ENCODE results near the gene IGDCC3. TPM values are rescaled to one million over a fixed set of nuclear protein-coding genes. Genes with fewer than 3 reads are reported as not detected.

Gene IGDCC3
- total RNA-seq, 1 experiment from 2014 or later, result 53.5 TPM

- CTCF ChIA-PET, result interaction anchor here (9.4 kb wide), 1 partner anchor 50 kb away, joined by 64 read pairs; no protein-coding TSS in a partner anchor
- Mint-ChIP-seq H3K4me1 (peaks cover 63% of the 10 kb centered on the region), H3K36me3 (peaks cover 13% of the 10 kb centered on the region), H3K27me3 (ENCODE audit: low read depth) (no peaks in the 10 kb centered on the region), H3K27ac (0 out of 2 replicates have a peak overlapping the region, but pooled peaks have one; percentile 27), H3K9me3 (no peaks in the 10 kb centered on the region), H3K4me3 (no peak overlapping the region)
- DNase-seq (ENCODE audit: low spot score), result no peak
- ATAC-seq, result peak; percentile 22
- POLR2A ChIA-PET, result interaction anchor here (0.5 kb wide), 1 partner anchor 190 kb away, joined by 4 read pairs; no protein-coding TSS in a partner anchor
- TF ChIP-seq HMGXB4 (CRISPR knock-in tag; IDR thresholded peaks at IDR 0.05) (no peak), JUN (CRISPR knock-in tag; IDR thresholded peaks at IDR 0.05) (no peak), ZNF423 (CRISPR knock-in tag; IDR thresholded peaks at IDR 0.05) (peak; percentile 62; the same call in 1 of the 2 replicates), PRDM15 (CRISPR knock-in tag; IDR thresholded peaks at IDR 0.05) (peak; percentile 87)
Observed at GRCh38 chr15:65334586-65335231, 43.1 kb downstream of the IGDCC3 start.

GRCh38 chr15:65333856-65334255, 43.9 kb downstream of the IGDCC3 start:
- Mint-ChIP-seq H3K36me3 (peaks cover 16% of the 10 kb centered on the region), H3K4me1 (peaks cover 56% of the 10 kb centered on the region), H3K27ac (0 out of 2 replicates have a peak overlapping the region, but pooled peaks have one; percentile 19), H3K9me3 (no peaks in the 10 kb centered on the region), H3K4me3 (no peak overlapping the region), H3K27me3 (ENCODE audit: low read depth) (no peaks in the 10 kb centered on the region)
- no peak for TF ChIP-seq JAZF1 (CRISPR knock-in tag; IDR thresholded peaks at IDR 0.05)
- no peak for TF ChIP-seq KAT7 (CRISPR knock-in tag; IDR thresholded peaks at IDR 0.05; ENCODE audit: borderline replicate concordance)
- TF ChIP-seq NFATC4 (CRISPR knock-in tag; IDR thresholded peaks at IDR 0.05), result no peak
- TF ChIP-seq ZBTB43 (CRISPR knock-in tag; IDR thresholded peaks at IDR 0.05), result no peak
- ATAC-seq (no peak), DNase-seq (ENCODE audit: low spot score) (no peak)
- POLR2A ChIA-PET, result no interaction called here
- CTCF ChIA-PET, result interaction anchor here (0.6 to 9.4 kb wide), 3 partner anchors 15 to 69 kb away, joined by 3 to 64 read pairs (median 3); no protein-coding TSS in a partner anchor

- Mint-ChIP-seq H3K4me3 (no peak overlapping the region), H3K9me3 (no peaks in the 10 kb centered on the region), H3K27me3 (ENCODE audit: low read depth) (no peaks in the 10 kb centered on the region), H3K36me3 (peaks cover 18% of the 10 kb centered on the region), H3K27ac (0 out of 2 replicates have a peak overlapping the region, but pooled peaks have one; percentile 19), H3K4me1 (peaks cover 50% of the 10 kb centered on the region)
- TF ChIP-seq RORB (CRISPR knock-in tag; IDR thresholded peaks at IDR 0.05), result no peak
- no peak for TF ChIP-seq TP53 (CRISPR knock-in tag; IDR thresholded peaks at IDR 0.05)
- TF ChIP-seq TEAD4 (CRISPR knock-in tag; IDR thresholded peaks at IDR 0.05), result no peak
- TF ChIP-seq SMAD3 (CRISPR knock-in tag; IDR thresholded peaks at IDR 0.05; ENCODE audit: borderline replicate concordance), result no peak
- TF ChIP-seq GTF2I (CRISPR knock-in tag; conservative IDR thresholded peaks at IDR 0.05), result no peak
- TF ChIP-seq E2F4 (CRISPR knock-in tag; IDR thresholded peaks at IDR 0.05; ENCODE audit: borderline replicate concordance, low read depth), result no peak
- TF ChIP-seq HMGA2 (CRISPR knock-in tag; IDR thresholded peaks at IDR 0.05), result no peak
- no peak for TF ChIP-seq ZMAT4 (CRISPR knock-in tag; IDR thresholded peaks at IDR 0.05)
- no peak for TF ChIP-seq CREB1 (CRISPR knock-in tag; IDR thresholded peaks at IDR 0.05)
- ChIA-PET POLR2A (no interaction called here), CTCF (interaction anchor here (0.6 to 9.4 kb wide), 2 partner anchors 15 to 51 kb away, joined by 3 to 64 read pairs; no protein-coding TSS in a partner anchor)
- DNase-seq (ENCODE audit: low spot score), result no peak
- ATAC-seq, result no peak
Observed at GRCh38 chr15:65333148-65333820, 44.5 kb downstream of the IGDCC3 start.
